ENCODE results near the gene GTSF1L.

GRCh38 chr20:43748274-43748673 lies 21.5 kb upstream of the GTSF1L start:
- no peak for TF ChIP-seq EZH2 (IDR thresholded peaks at IDR 0.05; ENCODE audit: insufficient read depth, poor library complexity, severe bottlenecking)
- TF ChIP-seq EZH2phosphoT487 (IDR thresholded peaks at IDR 0.05; ENCODE audit: insufficient read depth, low read depth): no peak

Measured in GM23248 (cell line).